Measurements from ENCODE around the gene FOXE3.
A peak's percentile ranks its signal among the peaks of the same experiment; 100 is the strongest.

FOXE3 gene

GRCh38 chr1:47415728-47416318 is at the start of gene FOXE3:
TSS of gene FOXE3 (plus strand) at chr1:47416285. CDS start at chr1:47416316, 31 bp downstream.
- no peak for DNase-seq (ENCODE audit: low read depth)
- H3K4me3 ChIP-seq (ENCODE audit: control insufficient read depth, low read depth, low read length), result peak within 1 kb of the TSS; percentile 7
- TF ChIP-seq CTCF (conservative IDR thresholded peaks at IDR 0.05; ENCODE audit: control insufficient read depth, insufficient read depth, low read depth, low read length), result no peak

- TF ChIP-seq CTCF (conservative IDR thresholded peaks at IDR 0.05; ENCODE audit: control insufficient read depth, insufficient read depth, low read depth, low read length), result no peak
- no peak for DNase-seq (ENCODE audit: low read depth)
- no peak overlapping the region for H3K4me3 ChIP-seq (ENCODE audit: control insufficient read depth, low read depth, low read length)
These were observed 48.4 kb upstream of the FOXE3 start for GRCh38 chr1:47367651-47368050.

- no peak for TF ChIP-seq CTCF (conservative IDR thresholded peaks at IDR 0.05; ENCODE audit: control insufficient read depth, insufficient read depth, low read depth, low read length)
- H3K4me3 ChIP-seq (ENCODE audit: control insufficient read depth, low read depth, low read length), result no peak overlapping the region
- peak; percentile 36 for DNase-seq (ENCODE audit: low read depth)
These were observed 45.0 kb upstream of the FOXE3 start for GRCh38 chr1:47371016-47371517.

- no peak overlapping the region for H3K4me3 ChIP-seq (ENCODE audit: control insufficient read depth, low read depth, low read length)
- TF ChIP-seq CTCF (conservative IDR thresholded peaks at IDR 0.05; ENCODE audit: control insufficient read depth, insufficient read depth, low read depth, low read length), result no peak
- no peak for DNase-seq (ENCODE audit: low read depth)
These were observed 41.6 kb upstream of the FOXE3 start for GRCh38 chr1:47374501-47374900.

- DNase-seq (ENCODE audit: low read depth), result no peak
- TF ChIP-seq CTCF (conservative IDR thresholded peaks at IDR 0.05; ENCODE audit: control insufficient read depth, insufficient read depth, low read depth, low read length), result no peak
- no peak overlapping the region for H3K4me3 ChIP-seq (ENCODE audit: control insufficient read depth, low read depth, low read length)
These were observed 37.9 kb upstream of the FOXE3 start for GRCh38 chr1:47378147-47378546.

- TF ChIP-seq CTCF (conservative IDR thresholded peaks at IDR 0.05; ENCODE audit: control insufficient read depth, insufficient read depth, low read depth, low read length), result no peak
- no peak overlapping the region for H3K4me3 ChIP-seq (ENCODE audit: control insufficient read depth, low read depth, low read length)
- DNase-seq (ENCODE audit: low read depth), result no peak
These were observed 35.4 kb upstream of the FOXE3 start for GRCh38 chr1:47380699-47381098.

All from fibroblast of mammary gland (primary cell).